Measurements from ENCODE around the gene ARHGAP35.
"Not testable (repeated sequence)": the region's sequence is repeated elsewhere in the genome, so short reads cannot be mapped to it uniquely, and the experiment has no call there.

The ARHGAP35 gene

DNA sequence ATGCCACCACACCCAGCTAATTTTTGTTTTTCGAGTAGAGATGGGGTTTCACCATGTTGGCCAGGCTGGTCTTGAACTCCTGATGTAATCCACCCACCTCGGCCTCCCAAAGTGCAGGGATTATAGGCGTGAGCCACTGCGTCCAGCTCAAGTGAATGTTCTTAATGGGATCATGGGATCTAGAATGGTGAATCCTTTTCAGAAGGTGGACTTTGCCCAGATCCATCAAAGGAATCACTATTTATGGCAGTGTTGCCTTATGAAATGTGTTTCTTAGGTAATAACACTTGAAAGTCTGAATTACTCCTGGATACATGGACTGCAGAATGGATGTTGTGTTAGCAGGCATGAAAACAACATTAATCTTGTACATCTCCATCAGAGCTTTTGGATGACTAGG, 20.3 kb downstream of the ARHGAP35 start:
- TF ChIP-seq, protein P1, sequence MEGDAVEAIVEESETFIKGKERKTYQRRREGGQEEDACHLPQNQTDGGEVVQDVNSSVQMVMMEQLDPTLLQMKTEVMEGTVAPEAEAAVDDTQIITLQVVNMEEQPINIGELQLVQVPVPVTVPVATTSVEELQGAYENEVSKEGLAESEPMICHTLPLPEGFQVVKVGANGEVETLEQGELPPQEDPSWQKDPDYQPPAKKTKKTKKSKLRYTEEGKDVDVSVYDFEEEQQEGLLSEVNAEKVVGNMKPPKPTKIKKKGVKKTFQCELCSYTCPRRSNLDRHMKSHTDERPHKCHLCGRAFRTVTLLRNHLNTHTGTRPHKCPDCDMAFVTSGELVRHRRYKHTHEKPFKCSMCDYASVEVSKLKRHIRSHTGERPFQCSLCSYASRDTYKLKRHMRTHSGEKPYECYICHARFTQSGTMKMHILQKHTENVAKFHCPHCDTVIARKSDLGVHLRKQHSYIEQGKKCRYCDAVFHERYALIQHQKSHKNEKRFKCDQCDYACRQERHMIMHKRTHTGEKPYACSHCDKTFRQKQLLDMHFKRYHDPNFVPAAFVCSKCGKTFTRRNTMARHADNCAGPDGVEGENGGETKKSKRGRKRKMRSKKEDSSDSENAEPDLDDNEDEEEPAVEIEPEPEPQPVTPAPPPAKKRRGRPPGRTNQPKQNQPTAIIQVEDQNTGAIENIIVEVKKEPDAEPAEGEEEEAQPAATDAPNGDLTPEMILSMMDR (IDR thresholded peaks at IDR 0.05; ENCODE audit: insufficient read depth, low read depth, low read length, missing control alignments) = no peak
- no peak for DNase-seq (ENCODE audit: low read depth)
- no peak overlapping the region for H3K4me3 ChIP-seq (ENCODE audit: low read length)

DNA sequence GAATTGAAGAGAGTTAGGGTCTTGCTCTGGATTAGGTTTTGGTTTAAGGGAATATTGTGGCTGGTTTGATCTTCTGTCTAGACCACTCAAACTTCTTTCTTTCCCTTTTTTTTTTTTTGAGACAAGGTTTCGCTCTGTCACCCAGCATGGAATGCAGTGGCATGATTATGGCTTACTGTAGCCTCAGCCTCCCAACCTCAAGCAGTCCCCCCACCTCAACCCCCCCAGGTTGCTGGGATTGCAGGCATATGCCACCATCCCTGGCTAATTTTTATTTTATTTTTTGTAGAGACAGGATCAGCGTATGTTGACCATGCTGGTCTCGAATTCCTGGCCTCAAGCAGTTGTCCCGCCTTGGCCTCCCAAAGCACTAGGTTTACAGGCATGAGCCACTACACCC, 21.2 kb downstream of the ARHGAP35 start:
- TF ChIP-seq, protein P1 (IDR thresholded peaks at IDR 0.05; ENCODE audit: insufficient read depth, low read depth, low read length, missing control alignments) = no peak
- no peak overlapping the region for H3K4me3 ChIP-seq (ENCODE audit: low read length)
- no peak for DNase-seq (ENCODE audit: low read depth)

DNA sequence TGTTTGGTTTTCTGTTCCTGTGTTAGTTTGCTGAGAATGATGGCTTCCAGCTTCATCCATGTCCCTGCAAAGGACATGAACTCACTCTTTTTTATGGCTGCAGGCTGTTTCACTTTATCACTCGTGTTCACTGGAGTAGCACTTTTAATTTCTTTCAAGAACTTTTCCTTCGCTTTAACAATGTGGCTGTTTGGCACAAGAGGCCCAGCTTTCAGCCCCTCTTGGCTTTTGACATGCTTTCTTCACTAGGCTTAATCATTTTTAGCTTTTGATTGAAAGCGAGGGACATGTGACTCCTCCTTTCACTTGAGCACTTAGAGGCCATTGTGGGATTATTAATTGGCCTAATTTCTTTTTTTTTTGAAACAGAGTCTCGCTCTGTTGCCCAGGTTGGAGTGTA, 22.0 kb downstream of the ARHGAP35 start:
- H3K4me3 ChIP-seq (ENCODE audit: low read length); DNase-seq (ENCODE audit: low read depth): not testable (repeated sequence)

DNA sequence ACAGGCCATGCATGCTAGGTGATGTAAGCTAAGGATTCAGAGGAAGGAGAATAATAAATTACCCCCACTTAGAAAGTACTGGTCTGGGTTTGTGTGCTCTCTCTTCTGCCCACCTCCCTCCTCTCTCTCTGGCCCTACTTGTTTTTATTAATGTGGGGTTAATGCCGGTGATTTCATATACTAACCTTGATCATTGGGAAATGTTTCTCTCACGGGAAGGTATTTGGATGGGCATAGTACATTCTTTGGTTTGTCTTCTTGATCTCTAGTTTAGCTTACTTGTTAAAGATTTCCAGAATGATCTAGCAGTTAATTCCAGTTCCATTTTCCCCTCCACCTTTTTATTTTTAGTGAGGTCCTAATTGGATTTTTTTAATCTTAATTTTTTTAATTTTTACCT, 24.6 kb downstream of the ARHGAP35 start:
- no peak overlapping the region for H3K4me3 ChIP-seq (ENCODE audit: low read length)
- TF ChIP-seq, protein P1 (IDR thresholded peaks at IDR 0.05; ENCODE audit: insufficient read depth, low read depth, low read length, missing control alignments) = no peak
- DNase-seq (ENCODE audit: low read depth) = no peak

DNA sequence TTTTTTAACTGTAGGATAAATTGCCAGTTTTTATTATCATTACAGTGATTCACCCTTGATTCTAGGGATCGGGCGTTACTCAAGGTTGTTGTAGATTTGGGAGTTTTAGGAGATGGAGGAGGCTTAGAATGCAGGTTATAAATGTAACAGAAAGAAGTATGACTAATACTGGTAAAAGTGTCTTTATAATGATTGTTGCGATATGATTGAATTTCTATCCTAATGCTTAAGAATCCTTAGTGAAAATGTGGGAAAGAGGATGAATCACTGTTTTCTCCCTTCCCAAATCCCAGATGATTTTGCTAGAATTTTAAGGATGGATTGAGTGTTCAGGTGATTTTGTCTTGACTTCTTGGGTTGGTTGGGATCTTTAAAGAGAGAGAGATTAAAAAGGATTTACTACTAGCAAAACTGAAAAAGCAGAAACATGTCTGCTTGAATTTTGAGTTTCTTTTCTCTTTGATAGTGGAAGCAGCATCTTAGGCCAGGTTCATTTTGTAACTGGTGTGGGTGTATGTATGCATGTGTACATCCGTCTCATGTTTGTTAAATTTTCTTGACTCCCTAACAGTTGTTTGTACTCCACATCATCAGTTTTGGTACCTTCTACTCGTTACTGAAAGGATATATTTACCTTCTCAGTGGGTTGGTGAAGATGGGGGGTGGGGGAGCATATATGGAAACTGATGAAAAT, 25.9 kb downstream of the ARHGAP35 start:
- no peak for DNase-seq (ENCODE audit: low read depth)
- no peak overlapping the region for H3K4me3 ChIP-seq (ENCODE audit: low read length)
- TF ChIP-seq, protein P1 (IDR thresholded peaks at IDR 0.05; ENCODE audit: insufficient read depth, low read depth, low read length, missing control alignments) = no peak

DNA sequence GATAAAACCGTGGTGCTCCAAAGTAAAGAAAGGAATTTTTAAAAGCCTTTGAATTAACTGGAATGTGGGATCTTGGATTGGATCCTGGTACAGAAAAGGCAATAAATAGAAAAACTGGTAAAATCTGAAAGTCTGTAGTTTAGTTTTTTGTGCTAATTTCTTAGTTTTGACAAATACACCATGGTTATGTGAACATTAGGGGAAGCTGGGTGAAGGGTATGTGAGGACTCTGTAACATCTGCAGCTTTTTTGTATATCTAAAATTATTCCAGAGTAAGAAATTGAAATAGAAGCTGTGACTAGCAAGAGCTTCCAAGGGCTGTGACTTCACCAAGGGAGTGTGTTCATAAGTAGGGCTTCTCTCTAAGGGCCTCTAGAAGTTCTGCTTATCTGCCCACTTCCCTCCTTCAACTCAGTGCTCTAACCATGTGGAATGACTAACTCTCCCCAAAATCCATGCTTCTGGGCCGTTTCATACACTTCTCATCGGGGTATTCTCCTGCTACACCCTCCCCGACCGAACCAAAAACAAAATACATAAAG, 26.5 kb downstream of the ARHGAP35 start:
- no peak for DNase-seq (ENCODE audit: low read depth)
- TF ChIP-seq, protein P1 (IDR thresholded peaks at IDR 0.05; ENCODE audit: insufficient read depth, low read depth, low read length, missing control alignments) = no peak
- H3K4me3 ChIP-seq (ENCODE audit: low read length) = no peak overlapping the region

DNA sequence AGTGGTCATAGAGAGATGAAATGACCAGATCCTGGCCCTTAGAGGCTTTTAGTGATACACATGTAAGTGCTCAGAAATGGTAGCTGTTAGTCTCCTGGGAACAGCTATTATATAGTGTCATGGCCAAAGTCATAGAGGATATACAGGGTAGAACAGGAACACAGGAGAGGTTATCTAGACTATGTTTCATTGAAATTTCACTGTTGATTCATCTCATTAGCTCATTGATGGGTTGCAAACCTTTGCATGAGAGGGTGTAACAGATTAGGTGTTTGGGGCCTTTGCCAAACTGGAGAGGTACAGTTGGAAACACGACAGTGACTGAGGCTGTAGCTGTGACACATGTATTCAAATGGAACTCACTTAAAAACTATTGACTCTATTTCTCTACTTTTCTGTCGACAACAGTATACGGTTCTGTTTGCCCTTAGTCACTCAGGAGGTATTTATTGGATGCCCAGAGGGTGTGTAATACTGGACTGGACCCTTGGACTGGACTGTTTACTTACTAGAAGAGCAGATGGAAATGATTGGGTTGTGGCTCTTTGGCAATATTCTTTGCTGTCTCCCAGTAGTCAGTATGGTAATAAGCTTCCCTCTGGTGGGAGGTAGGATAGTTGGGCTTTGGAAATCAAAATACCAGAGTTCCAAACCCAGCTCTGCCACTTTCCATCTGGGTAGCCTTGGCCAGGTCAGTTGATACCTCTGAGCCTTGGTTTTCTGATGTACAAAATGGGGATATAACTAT, 29.8 kb downstream of the ARHGAP35 start:
- peak; percentile 41 for DNase-seq (ENCODE audit: low read depth)
- TF ChIP-seq, protein P1 (IDR thresholded peaks at IDR 0.05; ENCODE audit: insufficient read depth, low read depth, low read length, missing control alignments) = no peak
- no peak overlapping the region for H3K4me3 ChIP-seq (ENCODE audit: low read length)

All from epithelial cell of esophagus (primary cell).